Measurements from ENCODE around the gene ZWINT. TPM values are rescaled to one million over a fixed set of nuclear protein-coding genes. Genes with fewer than 3 reads are reported as not detected.

ZWINT gene
- total RNA-seq, 2 experiments from 2014 or later = 75.1 to 77.8 TPM

- H3K9me3 Mint-ChIP-seq (ENCODE audit: low read depth) = peaks cover 4% of the 10 kb centered on the region
- no peaks in the 10 kb centered on the region for H3K27me3 Mint-ChIP-seq
- H3K27ac Mint-ChIP-seq = no peak overlapping the region
- no peaks in the 10 kb centered on the region for H3K4me1 Mint-ChIP-seq
- ATAC-seq (no peak), DNase-seq (no peak)
- POLR2A ChIA-PET = no interaction called here
- CTCF ChIA-PET = no interaction called here
- no peaks in the 10 kb centered on the region for H3K36me3 Mint-ChIP-seq (ENCODE audit: low read depth)
- intact Hi-C loops (cut with DNase I, micrococcal nuclease) = no loop called here
- H3K4me3 Mint-ChIP-seq = no peak overlapping the region
These were observed 31.1 kb downstream of the ZWINT start for GRCh38 chr10:56329961-56330360.

GRCh38 chr10:56327118-56327517 lies 33.9 kb downstream of the ZWINT start:
- ChIA-PET CTCF (no interaction called here), POLR2A (no interaction called here)
- Mint-ChIP-seq H3K9me3 (ENCODE audit: low read depth) (peaks cover 2% of the 10 kb centered on the region), H3K4me1 (no peaks in the 10 kb centered on the region), H3K36me3 (ENCODE audit: low read depth) (no peaks in the 10 kb centered on the region), H3K27me3 (no peaks in the 10 kb centered on the region), H3K27ac (no peak overlapping the region), H3K4me3 (no peak overlapping the region)
- ATAC-seq (no peak), DNase-seq (no peak)
- intact Hi-C loops (cut with DNase I, micrococcal nuclease) = no loop called here

- H3K27me3 Mint-ChIP-seq = no peaks in the 10 kb centered on the region
- ATAC-seq = no peak
These were observed 41.7 kb downstream of the ZWINT start for GRCh38 chr10:56319386-56319785.

GRCh38 chr10:56318816-56319215 lies 42.2 kb downstream of the ZWINT start:
- no peak overlapping the region for H3K27ac Mint-ChIP-seq
- intact Hi-C loops (cut with DNase I, micrococcal nuclease) = no loop called here
- POLR2A ChIA-PET = no interaction called here
- CTCF ChIA-PET = no interaction called here
- no peak for DNase-seq
- H3K4me1 Mint-ChIP-seq = no peaks in the 10 kb centered on the region
- H3K9me3 Mint-ChIP-seq (ENCODE audit: low read depth) = peaks cover 2% of the 10 kb centered on the region
- ATAC-seq = no peak
- no peaks in the 10 kb centered on the region for H3K36me3 Mint-ChIP-seq (ENCODE audit: low read depth)
- no peaks in the 10 kb centered on the region for H3K27me3 Mint-ChIP-seq
- no peak overlapping the region for H3K4me3 Mint-ChIP-seq

More at GRCh38 chr10:56319386-56319785, 41.7 kb downstream of the ZWINT start:
- POLR2A ChIA-PET = no interaction called here
- intact Hi-C loops (cut with DNase I, micrococcal nuclease) = no loop called here
- H3K27ac Mint-ChIP-seq = no peak overlapping the region
- H3K36me3 Mint-ChIP-seq (ENCODE audit: low read depth) = no peaks in the 10 kb centered on the region
- no peaks in the 10 kb centered on the region for H3K4me1 Mint-ChIP-seq
- peaks cover 2% of the 10 kb centered on the region for H3K9me3 Mint-ChIP-seq (ENCODE audit: low read depth)
- no peak overlapping the region for H3K4me3 Mint-ChIP-seq
- DNase-seq = no peak
- CTCF ChIA-PET = interaction anchor here (0.6 kb wide), 1 partner anchor 796 kb away, joined by 3 read pairs; no protein-coding TSS in a partner anchor

GRCh38 chr10:56317603-56318002 lies 43.5 kb downstream of the ZWINT start:
- ATAC-seq (no peak), DNase-seq (no peak)
- no peak overlapping the region for H3K27ac Mint-ChIP-seq
- peaks cover under 1% of the 10 kb centered on the region for H3K9me3 Mint-ChIP-seq (ENCODE audit: low read depth)
- H3K36me3 Mint-ChIP-seq (ENCODE audit: low read depth) = no peaks in the 10 kb centered on the region
- ChIA-PET CTCF (no interaction called here), POLR2A (no interaction called here)
- H3K4me3 Mint-ChIP-seq = no peak overlapping the region
- no peaks in the 10 kb centered on the region for H3K4me1 Mint-ChIP-seq
- intact Hi-C loops (cut with DNase I, micrococcal nuclease) = no loop called here
- H3K27me3 Mint-ChIP-seq = no peaks in the 10 kb centered on the region

GRCh38 chr10:56316603-56317002 lies 44.5 kb downstream of the ZWINT start:
- Mint-ChIP-seq H3K4me1 (no peaks in the 10 kb centered on the region), H3K27me3 (no peaks in the 10 kb centered on the region), H3K9me3 (ENCODE audit: low read depth) (no peaks in the 10 kb centered on the region), H3K4me3 (no peak overlapping the region), H3K27ac (no peak overlapping the region), H3K36me3 (ENCODE audit: low read depth) (no peaks in the 10 kb centered on the region)
- ChIA-PET CTCF (no interaction called here), POLR2A (no interaction called here)
- DNase-seq = no peak
- intact Hi-C loops (cut with DNase I, micrococcal nuclease) = no loop called here
- no peak for ATAC-seq
